Jurkat, Clone E6-1 (cell line): ENCODE data around the gene BAG3. TPM values are rescaled to one million over a fixed set of nuclear protein-coding genes. Genes with fewer than 3 reads are reported as not detected.
A peak's percentile ranks its signal among the peaks of the same experiment; 100 is the strongest.
"Not testable (repeated sequence)": the region's sequence is repeated elsewhere in the genome, so short reads cannot be mapped to it uniquely, and the experiment has no call there.

Source experiments
- DNase-seq: peaks from one replicate; pipeline ENCODE4 v3.0.0-alpha.2; 2011; ENCODE audit warnings: low read depth, low spot score
- H3K4me3 ChIP-seq: 2 replicates; pipeline ENCODE4 v1.5.1; 2011; ENCODE audit warnings: mild to moderate bottlenecking, low read length, control low read depth, moderate library complexity
- polyA plus RNA-seq: library from polyadenylated mRNA; unstranded; fragments of >200 nt; gene quantifications from one replicate; pipeline ENCODE4 v1.2.1, GENCODE V29; 2012; ENCODE audit warnings: missing spikeins; ENCODE audit not compliant: insufficient read length, insufficient read depth

The BAG3 gene
- 31.2 TPM for polyA plus RNA-seq

DNA sequence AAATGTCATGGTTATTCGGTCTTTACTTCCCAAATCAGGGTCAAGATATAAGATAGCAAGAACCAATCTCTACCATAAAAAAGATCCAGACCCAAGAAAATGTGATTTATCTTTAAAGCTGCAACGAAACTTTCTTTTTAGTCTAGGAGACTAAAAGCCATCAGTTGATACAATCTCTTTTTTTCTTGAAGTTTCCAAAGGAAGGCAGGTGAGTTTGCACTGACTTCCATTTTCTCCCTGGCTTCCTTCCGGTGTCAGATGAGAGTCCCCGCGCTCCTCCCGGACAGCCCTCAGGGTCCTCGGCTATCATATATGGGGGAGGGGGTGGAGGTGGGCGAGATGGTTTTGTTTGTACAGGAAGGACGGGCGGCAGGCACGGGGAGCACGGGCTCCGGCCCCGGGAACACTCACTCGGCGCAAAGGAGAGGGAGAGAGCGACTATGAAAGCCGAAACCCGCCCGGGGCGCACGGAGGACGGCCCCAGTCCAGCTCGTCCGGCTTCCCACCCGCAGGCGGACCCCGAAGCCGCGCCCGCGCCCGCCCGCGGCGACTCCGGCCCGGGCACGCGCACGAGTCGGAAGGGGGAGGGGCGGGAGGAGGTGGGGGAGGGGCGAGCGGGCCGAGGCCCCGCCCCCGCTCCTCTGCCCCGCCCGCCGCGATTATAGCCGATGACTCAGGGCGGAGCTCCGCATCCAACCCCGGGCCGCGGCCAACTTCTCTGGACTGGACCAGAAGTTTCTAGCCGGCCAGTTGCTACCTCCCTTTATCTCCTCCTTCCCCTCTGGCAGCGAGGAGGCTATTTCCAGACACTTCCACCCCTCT, at the start of gene BAG3:
BAG3 (plus strand) TSS at position 689 of the 822 bp plus-strand sequence. CDS start 296 bp downstream, outside the sequence.
- DNase-seq, result peak; percentile 55
- peak within 1 kb of the TSS; percentile 78 for H3K4me3 ChIP-seq

GRCh38 chr10:119602241-119603095, 48.7 kb upstream of the BAG3 start:
- DNase-seq, result no peak
- H3K4me3 ChIP-seq, result no peak overlapping the region

GRCh38 chr10:119604468-119604867, 46.7 kb upstream of the BAG3 start:
- DNase-seq, result no peak
- H3K4me3 ChIP-seq, result no peak overlapping the region

GRCh38 chr10:119608316-119609155, 42.6 kb upstream of the BAG3 start:
- DNase-seq, result no peak
- H3K4me3 ChIP-seq, result no peak overlapping the region

DNA sequence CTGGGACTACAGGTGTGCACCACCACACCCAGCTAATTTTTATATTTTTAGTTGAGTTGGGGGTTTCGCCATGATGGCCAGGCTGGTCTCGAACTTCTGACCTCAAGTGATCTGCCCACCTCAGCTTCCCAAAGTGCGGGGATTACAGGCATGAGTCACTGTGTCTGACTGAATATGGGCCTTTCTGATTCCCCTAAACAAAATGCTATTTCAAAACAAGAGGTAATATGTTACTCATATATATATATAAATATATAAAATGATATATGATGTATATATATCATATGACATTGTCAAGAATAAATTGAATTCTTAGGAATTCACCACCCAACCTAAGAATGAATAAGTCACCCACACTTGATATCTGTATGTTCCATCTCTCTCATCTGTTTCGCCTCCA, 41.7 kb upstream of the BAG3 start:
- no peak overlapping the region for H3K4me3 ChIP-seq
- DNase-seq, result no peak

GRCh38 chr10:119611433-119611832, 39.7 kb upstream of the BAG3 start:
- DNase-seq, result no peak
- no peak overlapping the region for H3K4me3 ChIP-seq

- no peak for DNase-seq
- H3K4me3 ChIP-seq, result no peak overlapping the region
Measured at GRCh38 chr10:119613741-119614140, 37.4 kb upstream of the BAG3 start.

DNA sequence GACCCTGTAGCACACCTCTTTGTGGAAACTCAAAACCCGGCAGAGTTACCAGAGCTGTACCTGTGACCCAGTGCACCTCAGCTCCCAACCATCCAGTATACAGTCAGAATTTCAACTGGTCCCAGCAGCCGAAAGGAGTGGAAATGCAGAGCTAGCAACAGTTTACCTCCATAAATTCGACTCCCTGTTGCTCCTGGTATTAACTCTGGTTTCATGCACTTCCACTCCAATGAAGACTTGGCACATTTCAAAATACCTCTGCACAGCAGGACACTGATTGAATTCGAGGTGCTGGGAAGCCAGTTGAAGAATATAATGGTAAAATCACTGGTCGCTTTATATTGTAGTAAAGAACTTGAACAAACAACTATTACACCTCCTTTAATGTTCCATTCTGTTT, 36.5 kb upstream of the BAG3 start:
- no peak overlapping the region for H3K4me3 ChIP-seq
- no peak for DNase-seq

GRCh38 chr10:119616882-119617570, 34.2 kb upstream of the BAG3 start:
- DNase-seq, result no peak
- H3K4me3 ChIP-seq, result 0 out of 2 replicates have a peak overlapping the region, but pooled peaks have one; percentile 3

- no peak overlapping the region for H3K4me3 ChIP-seq
- DNase-seq, result no peak
Measured at GRCh38 chr10:119619215-119619614, 32.0 kb upstream of the BAG3 start.

- DNase-seq, H3K4me3 ChIP-seq: not testable (repeated sequence)
Measured at GRCh38 chr10:119619811-119620210, 31.4 kb upstream of the BAG3 start.

- DNase-seq, result no peak
- no peak overlapping the region for H3K4me3 ChIP-seq
Measured at GRCh38 chr10:119620241-119621077, 30.7 kb upstream of the BAG3 start.

DNA sequence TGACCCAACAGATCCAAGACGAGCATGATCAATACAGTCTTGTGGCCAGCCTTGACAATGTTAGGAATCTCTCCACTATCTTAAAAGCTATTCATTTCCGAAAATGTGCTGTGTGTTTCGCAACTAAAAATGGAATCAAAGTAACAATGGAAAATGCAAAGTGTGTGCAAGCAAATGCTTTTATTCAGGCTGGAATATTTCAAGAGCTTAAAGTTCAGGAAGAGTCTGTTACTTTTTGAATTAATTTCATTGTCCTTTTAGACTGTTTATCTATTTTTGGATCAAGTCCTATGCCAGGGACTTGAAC, 30.1 kb upstream of the BAG3 start:
- DNase-seq, result no peak
- H3K4me3 ChIP-seq, result no peak overlapping the region

DNA sequence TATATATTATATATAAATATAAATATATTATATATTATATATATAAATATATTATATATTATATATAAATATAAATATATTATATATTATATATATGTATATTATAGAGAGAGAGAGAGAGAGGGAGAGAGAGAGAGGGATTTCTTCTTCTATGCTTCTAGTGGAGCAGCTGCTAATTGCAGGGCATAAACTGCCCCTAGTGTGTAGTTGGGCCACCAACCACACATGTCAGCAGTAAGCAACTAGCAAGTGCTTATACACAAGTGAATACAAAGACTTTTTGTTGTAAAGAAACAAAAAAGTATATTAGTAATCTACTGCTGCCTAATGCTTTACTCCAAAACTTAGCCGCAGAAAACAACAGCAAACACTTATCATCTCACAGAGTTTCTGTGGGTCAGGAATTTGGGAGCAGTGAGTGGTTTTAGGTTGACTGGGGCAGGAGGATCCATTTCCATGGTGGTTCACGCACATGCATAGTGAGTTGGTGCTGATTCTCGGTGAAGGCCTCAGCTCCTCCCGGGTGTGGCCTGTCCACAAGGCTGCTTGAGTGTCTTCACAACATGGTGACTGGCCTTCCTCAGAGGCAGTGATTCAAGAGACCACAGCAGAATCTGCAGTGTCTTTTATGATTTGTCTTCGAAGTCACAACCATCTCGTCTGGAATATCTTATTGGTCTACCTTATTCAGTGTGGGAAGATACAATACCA, 25.5 kb upstream of the BAG3 start:
- no peak for DNase-seq

GRCh38 chr10:119630300-119630699, 20.9 kb upstream of the BAG3 start:
- H3K4me3 ChIP-seq, result no peak overlapping the region
- DNase-seq, result no peak

More for the DNA sequence above, 25.5 kb upstream of the BAG3 start:
- no peak overlapping the region for H3K4me3 ChIP-seq

GRCh38 chr10:119633538-119634218, 17.5 kb upstream of the BAG3 start:
- H3K4me3 ChIP-seq, result no peak overlapping the region
- no peak for DNase-seq

DNA sequence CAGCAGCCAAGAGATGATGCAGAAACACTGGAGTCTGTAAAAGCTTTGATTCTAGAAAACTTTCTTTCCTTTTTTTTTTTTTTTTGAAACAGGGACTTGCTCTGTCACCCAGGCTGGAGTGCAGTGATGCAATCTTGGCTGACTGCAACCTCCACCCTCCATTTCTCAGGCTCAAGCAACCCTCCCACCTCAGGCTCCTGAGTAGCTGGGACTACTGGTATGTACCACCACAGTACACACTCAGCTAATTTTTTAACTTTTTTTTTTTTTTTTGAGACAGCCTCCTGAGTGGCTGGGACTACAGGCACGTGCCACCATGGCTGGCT, 17.0 kb upstream of the BAG3 start:
- no peak for DNase-seq
- H3K4me3 ChIP-seq, result no peak overlapping the region
